Panc1 (cell line): ENCODE results near the gene IRF7.

ENCODE experiments used
- CTCF ChIP-seq: fragments of 450-650 bp; IDR thresholded peaks from 2 replicates; pipeline ENCODE4 v1.5.1; 2017; ENCODE audit warnings: mild to moderate bottlenecking
- POLR2AphosphoS5 ChIP-seq: IDR thresholded peaks from 2 replicates; pipeline ENCODE4 v1.6.1; 2012; ENCODE audit warnings: mild to moderate bottlenecking, low read depth, low read length, moderate library complexity
- REST ChIP-seq, 2 experiments: IDR thresholded peaks; 2 replicates each; pipeline ENCODE4 v1.6.1; 2011 to 2012; ENCODE audit warnings: low read depth in 2 of 2, control low read depth in 1 of 2, low read length in 1 of 2, mild to moderate bottlenecking in 1 of 2, moderate library complexity in 1 of 2; ENCODE audit not compliant: insufficient read depth in 1 of 2

GRCh38 chr11:567629-568292 is 48.0 kb downstream of the IRF7 start:
- TF ChIP-seq CTCF (no peak), POLR2AphosphoS5 (no peak), REST (IDR thresholded peaks at IDR 0.05; ENCODE audit: insufficient read depth in 1 of 2, low read depth in 2 of 2, low read length in 1 of 2) (no peak)
